Activated T-cell treated with anti-CD3 and anti-CD28 coated beads, Interleukin-2, amount 50 U/mL, for 48 hours (primary cell): ENCODE data around the gene ALKBH3.

Source experiments
- DNase-seq, 2 experiments: peaks; one replicate each; pipeline ENCODE4 v3.0.0-alpha.2; 2020

The ALKBH3 gene

DNA sequence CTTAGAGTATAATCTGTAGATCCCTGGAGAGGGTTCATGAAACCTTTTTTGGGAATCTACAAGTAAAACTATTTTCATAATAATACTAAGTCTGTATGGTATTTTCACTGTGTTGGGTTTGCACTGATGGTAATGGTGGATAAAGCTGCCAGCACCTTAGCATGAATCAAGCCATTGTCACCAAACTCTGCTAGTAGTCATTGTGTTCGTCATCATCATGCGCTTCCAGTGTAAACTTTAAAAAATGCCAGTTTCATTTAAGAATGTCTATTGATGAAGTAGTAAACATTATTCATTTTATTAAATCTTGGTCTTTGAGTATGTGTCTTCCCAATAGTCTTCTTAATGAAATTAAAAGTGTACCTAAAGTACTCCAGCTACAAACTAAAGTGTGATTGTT, 15.0 kb downstream of the ALKBH3 start:
- DNase-seq = no peak

- no peak for DNase-seq
Measured at GRCh38 chr11:43898574-43898973, 17.9 kb downstream of the ALKBH3 start.

- DNase-seq = no peak
Measured at GRCh38 chr11:43899094-43899493, 18.5 kb downstream of the ALKBH3 start.

DNA sequence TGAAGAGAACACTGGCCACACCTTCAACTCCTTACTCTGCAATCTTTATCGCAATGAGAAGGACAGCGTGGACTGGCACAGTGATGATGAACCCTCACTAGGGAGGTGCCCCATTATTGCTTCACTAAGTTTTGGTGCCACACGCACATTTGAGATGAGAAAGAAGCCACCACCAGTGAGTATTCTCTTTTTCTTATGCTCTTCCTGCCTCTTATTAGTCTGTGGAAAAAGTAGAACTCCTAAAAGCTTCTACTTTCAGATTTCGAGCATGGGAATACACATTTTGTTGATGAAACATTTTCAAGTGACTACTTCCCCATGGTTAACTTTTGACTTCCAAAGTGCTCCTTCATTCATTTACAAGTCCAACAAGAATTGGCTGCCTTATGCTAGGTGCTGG, 20.9 kb downstream of the ALKBH3 start:
- no peak for DNase-seq

- no peak for DNase-seq
Measured at GRCh38 chr11:43903078-43903477, 22.4 kb downstream of the ALKBH3 start.

GRCh38 chr11:43903969-43904368, 23.3 kb downstream of the ALKBH3 start:
- no peak for DNase-seq

DNA sequence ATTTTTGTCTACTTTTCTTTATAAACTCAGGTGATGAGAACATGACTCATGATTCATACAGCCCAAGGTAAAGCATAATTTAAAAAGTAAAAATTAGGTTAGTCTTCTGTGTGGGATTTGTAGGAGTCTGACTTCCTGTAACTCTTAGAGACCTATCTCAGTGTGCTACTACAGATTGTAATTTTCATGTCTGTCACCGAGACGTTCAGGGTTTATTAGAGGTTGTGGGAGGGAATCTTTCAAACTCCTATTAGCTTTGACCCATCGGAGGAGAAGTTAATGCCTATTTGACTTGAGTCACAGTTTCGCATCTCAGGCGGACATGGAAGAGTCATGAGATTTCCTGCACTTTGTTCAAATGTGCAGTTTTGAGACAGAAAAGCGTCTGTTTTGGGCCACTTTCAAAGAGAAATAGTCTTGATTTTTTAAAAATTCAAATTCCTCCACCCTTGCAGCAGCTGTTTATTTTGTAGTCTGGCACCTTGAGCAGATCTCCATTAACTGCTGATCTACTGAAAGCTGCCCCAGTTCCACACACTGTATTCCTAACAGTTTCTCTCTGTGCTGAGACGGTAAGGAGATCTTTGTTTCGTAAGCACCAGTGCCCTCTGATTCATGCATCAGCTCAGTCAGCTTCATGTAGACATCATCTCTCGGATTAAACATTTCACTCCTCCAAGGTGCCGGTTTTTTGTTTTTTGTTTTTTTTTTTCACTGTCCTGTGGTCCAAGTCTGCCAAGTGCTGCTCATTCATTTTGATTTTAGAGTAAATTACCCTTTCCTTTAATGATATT, 24.3 kb downstream of the ALKBH3 start:
- DNase-seq = no peak

GRCh38 chr11:43905813-43906241, 25.2 kb downstream of the ALKBH3 start:
- no peak for DNase-seq

- no peak for DNase-seq
Measured at GRCh38 chr11:43907028-43907975, 26.7 kb downstream of the ALKBH3 start.

DNA sequence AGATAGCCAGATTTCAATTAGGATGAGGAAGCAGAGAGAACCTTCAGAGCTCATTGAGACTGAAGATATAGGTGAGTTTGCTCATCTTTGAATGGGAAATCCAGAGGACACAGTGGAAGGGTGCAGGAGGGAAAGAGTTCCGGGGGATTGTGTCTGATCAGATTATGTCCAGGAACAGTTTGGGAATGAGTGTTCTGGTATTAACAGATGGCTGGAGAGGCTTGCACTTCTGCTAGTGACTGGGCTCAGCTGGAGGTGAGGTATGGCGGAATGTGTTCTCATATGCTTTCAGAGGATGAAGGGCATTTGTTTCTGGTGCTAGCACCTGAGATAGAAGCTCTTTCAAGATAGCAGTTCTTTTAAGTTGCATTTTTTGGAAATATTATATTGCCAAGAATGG, 27.6 kb downstream of the ALKBH3 start:
- DNase-seq = no peak

DNA sequence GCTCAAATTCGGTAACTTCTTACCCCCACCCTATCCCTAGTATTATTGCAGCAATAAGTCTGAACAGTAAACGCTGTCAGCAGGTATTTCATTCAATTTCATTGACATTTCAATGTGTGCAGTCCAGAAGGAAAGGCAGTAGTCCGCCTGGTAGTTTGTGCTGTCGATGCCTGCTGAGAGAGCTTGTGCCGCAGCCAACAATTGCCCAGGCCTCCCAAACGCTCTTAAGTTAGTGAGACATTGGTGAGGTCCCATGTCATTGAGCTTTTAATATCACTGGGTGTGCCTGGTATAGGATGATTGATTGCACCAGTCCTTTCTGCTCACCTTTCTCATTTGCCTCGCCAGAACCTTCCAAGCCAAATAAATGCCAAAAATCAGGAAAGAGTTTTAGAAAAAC, 28.1 kb downstream of the ALKBH3 start:
- DNase-seq = no peak

DNA sequence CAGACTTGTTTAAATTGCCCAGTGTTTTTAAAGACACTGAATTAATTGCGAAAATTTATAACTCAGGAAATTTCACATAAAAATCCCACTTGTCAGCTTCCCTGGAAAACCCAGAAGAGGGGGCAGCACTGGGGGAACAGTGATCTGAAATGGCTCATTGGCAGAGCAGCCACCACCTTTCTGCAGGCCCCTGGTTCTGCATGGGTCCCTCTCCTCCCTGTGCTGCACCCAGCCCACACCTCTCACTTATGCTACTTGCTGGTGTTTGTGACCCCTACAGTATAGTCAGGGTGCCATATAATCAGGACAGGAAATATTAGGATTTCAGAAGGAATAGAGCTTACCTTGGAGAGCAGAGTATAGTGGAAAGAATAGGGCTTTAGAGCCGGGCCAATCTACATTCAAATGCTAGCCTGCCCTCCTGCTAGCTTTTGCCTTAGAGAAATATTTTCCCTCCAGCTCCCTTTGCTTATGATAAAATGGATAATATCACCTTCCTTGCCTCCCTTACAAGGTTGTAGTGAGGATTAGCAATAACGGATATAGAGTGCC, 33.3 kb downstream of the ALKBH3 start:
- DNase-seq = no peak

DNA sequence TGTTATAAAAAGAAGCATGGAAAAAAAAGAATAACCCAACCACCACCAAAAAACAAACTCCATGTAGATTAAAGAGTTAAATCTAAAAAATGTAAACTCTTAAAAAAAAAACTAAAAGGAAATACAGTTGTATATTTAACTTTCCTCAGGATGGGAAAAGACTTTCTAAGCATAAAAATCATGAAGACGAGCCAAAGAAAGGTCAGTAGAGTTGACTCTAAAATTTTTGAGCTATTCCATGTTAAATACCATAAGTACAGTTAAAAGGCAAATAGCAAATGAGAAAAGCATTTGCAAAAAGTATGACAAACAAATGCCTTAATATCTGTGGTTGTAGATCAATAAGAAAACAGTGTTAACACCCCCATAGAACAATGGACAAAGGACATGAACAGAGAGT, 33.8 kb downstream of the ALKBH3 start:
- DNase-seq = no peak

DNA sequence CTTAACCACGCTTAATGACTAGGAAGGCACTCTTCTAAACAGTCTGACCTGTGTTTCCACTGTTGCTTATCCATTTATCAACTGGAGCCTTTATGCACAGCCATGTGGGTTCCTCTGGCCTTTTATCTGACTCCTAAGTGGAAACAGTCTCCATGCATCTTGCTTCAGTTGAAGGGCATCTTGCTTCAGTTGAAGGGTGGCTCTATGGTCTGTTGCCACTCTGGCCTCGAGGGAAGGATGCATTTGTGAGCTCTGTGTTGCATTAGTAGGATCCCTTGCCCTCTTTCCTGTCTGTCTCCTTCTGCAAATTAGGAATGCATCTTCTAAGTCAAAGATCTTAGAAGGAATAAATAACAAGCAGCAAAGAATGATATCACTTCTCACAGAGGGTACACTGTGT, 36.0 kb downstream of the ALKBH3 start:
- no peak for DNase-seq

DNA sequence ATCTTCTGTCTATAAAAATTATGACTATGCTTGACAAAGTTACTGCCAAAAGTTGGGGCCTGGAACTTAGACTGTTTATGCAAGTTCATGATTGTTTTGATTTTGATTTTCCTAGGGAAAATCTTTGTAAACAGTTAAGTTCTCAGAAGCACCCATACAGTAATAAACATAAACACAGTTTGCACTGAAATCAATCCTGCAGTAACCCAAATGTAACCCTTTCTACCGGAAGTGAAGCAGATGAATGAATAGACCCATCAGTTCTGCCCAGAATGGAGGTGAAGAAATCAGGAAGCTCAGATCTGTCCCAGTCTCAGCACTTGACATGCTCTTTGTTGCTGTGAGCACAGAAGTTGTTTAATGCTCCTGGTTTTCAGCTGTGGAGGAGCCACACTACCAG, 37.2 kb downstream of the ALKBH3 start:
- DNase-seq = no peak

- no peak for DNase-seq
Measured at GRCh38 chr11:43918662-43919061, 38.0 kb downstream of the ALKBH3 start.

GRCh38 chr11:43919852-43920597, 39.4 kb downstream of the ALKBH3 start:
- DNase-seq = no peak

DNA sequence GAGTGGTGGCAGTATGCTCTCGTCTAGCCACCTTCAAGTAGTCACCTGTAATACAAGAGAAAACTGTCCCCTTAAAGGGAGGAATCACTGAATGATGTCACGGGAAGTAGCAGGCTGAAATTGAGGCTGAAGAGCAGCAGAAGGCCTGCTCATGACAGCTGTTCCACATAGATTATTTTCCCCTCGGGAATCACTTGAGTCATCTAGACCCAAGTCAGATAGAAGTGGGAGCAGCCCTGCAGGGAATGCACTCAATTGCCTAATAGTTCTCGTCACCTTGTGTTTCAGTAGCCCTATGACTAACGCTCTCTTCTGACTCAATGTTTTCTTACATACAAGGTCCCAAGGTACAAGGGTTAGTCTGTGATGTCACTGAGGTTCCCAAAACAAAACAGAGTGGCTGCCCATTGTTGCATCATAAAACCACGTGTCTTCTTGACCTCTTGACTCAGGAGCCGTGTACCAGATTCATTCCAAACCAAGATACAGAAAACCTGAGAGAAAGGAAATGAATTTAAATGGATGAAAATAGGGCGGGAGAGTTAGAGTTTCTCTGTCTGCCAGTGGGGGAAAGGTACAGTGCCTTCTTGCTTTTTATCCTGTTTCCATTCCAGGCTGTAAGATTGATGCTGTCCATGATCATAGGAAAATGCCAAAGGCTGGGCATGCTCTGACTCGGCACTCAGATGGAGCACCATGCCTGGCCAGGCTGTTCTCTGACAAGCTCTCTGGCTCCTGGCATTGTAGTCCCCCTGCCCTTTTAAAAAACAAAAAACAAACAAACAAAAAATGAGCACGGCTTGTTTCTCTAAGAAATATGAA, 40.2 kb downstream of the ALKBH3 start:
- peak; percentile 49 to 51 for DNase-seq

DNA sequence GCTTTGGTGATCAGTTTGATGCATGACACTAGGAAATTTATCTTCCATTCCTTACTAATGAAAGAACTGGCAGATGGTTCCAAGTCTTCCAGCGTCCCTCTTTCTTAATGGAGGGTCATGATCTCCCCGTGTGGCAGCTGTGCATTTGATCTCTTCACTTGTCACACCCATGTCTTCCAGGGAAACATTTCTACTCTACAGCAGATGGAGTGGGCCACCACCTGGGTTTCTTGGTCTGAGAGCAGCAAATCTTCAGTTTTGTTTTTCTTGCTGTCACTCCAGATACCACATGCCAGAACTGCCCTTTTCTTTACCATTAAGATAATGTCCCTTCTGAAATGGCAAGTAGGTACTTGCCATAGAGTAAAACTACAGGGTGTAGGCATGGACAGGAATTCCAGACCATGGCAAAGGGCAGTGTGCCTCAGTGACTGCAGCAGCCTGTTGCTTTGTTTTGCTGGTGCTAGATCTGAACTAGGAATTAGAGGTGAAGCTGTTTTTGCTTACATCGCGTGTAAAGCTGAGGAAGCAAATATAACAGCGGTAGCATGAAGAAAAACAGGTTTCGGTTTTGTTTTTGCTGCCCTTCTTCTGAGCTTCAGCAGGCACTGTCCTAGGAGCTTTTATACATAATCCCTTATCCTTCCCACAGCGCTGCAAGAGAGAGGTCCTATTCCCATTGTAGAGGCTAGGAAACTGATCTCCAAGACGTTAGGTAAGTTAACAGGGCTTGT, 41.1 kb downstream of the ALKBH3 start:
- no peak for DNase-seq

DNA sequence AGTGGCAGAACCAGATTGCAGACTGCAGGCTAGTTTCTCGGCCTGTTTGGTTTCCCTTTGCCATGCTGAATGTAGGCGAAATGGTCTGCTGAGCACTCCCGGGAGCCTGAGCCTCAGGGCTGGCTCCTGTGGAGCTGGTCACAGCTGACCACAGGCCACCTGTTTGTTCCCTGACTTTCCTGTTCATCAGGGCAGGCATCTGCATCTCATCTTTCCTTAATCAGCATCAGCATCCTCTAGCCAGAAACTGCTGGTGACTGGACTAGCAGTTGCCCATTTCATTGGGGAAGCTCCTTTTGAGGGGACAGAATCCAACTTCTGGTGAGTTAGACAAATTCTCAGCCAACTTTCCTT, 41.6 kb downstream of the ALKBH3 start:
- DNase-seq = no peak

GRCh38 chr11:43922744-43923405, 42.2 kb downstream of the ALKBH3 start:
- DNase-seq = no peak
